ENCODE data around the gene P2RY2.

P2RY2 gene

DNA sequence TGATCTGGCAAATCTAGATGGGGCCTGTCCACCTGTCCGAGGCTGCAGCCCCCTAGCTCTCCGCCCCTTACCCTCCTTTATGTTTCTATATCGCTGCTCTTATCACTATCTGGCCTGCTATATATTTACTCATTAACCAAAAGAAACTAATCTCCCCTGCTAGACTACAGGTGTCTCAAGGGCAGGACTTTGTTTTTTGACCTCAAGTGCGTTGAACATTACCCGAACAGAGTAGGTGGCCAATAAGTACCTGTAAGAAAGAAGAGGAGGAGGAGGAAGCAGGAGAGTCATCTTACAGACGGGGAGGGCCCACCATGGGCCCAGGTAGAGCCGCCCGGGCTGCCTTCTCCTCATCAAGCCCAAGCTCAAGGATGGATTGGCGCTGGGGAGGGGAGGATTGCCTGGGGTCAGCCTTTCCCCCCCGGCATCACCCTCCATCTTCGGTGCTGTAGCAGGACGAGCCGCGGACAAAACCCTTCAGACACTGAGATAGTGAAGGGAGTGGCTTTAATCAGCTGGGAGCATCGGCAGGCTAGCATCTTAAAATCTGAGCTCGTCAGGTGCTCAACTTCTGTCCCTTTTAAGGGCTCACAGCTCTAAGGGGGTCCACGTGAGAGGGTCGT is 52.9 kb downstream of the P2RY2 start:
- TF ChIP-seq TAF1 (IDR thresholded peaks at IDR 0.05; ENCODE audit: borderline replicate concordance, insufficient read depth, low read length) (no peak), SIN3A (IDR thresholded peaks at IDR 0.05; ENCODE audit: borderline replicate concordance, insufficient read depth, low read length) (no peak), FOXP2 (optimal IDR thresholded peaks at IDR 0.05; ENCODE audit: borderline replicate concordance, extremely low read depth, extremely low read length, insufficient read depth) (no peak), POLR2AphosphoS5 (IDR thresholded peaks at IDR 0.05; ENCODE audit: low read depth, low read length) (no peak)
- TF ChIP-seq, protein P1, sequence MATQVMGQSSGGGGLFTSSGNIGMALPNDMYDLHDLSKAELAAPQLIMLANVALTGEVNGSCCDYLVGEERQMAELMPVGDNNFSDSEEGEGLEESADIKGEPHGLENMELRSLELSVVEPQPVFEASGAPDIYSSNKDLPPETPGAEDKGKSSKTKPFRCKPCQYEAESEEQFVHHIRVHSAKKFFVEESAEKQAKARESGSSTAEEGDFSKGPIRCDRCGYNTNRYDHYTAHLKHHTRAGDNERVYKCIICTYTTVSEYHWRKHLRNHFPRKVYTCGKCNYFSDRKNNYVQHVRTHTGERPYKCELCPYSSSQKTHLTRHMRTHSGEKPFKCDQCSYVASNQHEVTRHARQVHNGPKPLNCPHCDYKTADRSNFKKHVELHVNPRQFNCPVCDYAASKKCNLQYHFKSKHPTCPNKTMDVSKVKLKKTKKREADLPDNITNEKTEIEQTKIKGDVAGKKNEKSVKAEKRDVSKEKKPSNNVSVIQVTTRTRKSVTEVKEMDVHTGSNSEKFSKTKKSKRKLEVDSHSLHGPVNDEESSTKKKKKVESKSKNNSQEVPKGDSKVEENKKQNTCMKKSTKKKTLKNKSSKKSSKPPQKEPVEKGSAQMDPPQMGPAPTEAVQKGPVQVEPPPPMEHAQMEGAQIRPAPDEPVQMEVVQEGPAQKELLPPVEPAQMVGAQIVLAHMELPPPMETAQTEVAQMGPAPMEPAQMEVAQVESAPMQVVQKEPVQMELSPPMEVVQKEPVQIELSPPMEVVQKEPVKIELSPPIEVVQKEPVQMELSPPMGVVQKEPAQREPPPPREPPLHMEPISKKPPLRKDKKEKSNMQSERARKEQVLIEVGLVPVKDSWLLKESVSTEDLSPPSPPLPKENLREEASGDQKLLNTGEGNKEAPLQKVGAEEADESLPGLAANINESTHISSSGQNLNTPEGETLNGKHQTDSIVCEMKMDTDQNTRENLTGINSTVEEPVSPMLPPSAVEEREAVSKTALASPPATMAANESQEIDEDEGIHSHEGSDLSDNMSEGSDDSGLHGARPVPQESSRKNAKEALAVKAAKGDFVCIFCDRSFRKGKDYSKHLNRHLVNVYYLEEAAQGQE (IDR thresholded peaks at IDR 0.05; ENCODE audit: insufficient read depth in 1 of 2, low read depth in 2 of 2, low read length in 2 of 2), result no peak

DNA sequence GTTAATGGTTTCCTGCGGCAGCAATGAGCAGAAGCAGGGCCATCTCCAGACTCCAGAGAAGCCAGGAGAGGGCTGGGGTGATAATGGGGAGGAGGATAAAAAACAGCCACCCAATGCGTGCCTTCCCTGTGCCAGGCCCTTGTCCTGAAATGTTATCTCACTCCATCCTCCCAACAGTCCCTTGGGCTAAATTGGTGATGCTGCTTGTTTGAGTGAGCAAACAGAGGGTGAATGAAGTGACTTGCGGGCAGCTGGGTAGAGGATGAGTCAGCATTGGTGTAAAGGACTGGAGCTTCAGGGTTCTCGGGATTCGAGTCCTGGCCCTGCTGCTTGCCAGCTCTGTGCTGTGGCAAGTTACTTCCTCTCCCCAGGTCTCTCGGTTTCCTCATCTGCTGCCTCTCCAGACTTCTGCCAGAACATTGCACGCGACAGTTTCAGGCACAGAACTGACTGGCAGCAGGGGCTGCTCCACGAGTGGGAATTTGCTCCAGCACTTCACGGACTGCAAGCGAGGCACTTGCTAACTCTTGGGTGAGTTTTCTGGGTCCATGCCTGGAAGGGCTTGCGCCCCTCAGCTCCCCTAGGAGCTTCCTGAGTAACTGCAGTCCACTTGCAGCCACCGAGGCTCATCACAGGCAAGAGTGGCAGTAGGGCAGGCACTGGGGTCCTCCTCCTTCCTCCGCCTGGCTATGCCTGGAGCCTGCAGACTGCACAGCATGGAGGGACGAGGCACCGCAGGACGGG is 54.0 kb downstream of the P2RY2 start, which contains the start of gene P2RY6:
P2RY6 (plus strand) TSS at position 403 of the 744 bp plus-strand sequence. CDS start 24,181 bp downstream, outside the sequence.
- TF ChIP-seq SIN3A (IDR thresholded peaks at IDR 0.05; ENCODE audit: borderline replicate concordance, insufficient read depth, low read length) (no peak), FOXP2 (optimal IDR thresholded peaks at IDR 0.05; ENCODE audit: borderline replicate concordance, extremely low read depth, extremely low read length, insufficient read depth) (no peak), TAF1 (IDR thresholded peaks at IDR 0.05; ENCODE audit: borderline replicate concordance, insufficient read depth, low read length) (no peak), POLR2AphosphoS5 (IDR thresholded peaks at IDR 0.05; ENCODE audit: low read depth, low read length) (no peak)
- TF ChIP-seq, protein P1 (IDR thresholded peaks at IDR 0.05; ENCODE audit: insufficient read depth in 1 of 2, low read depth in 2 of 2, low read length in 2 of 2), result no peak

DNA sequence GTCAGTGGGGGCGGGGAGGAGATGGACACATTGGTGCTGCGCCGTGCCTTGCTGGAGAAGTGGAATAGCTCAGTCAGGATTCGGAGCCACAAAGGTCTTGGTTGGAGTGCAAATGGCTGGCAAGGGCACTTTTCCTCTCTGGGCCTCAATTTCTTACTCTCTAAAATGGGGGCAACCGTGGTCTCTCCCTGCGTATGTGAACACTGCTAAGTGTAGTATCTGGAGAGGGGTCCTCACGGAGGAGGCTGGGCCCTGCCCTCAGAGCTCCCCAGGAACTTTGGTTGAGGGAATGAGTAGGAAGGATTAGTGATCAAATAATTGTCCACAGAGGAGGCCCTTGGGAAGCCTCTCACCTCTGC is 54.6 kb downstream of the P2RY2 start:
- TF ChIP-seq SIN3A (IDR thresholded peaks at IDR 0.05; ENCODE audit: borderline replicate concordance, insufficient read depth, low read length) (no peak), TAF1 (IDR thresholded peaks at IDR 0.05; ENCODE audit: borderline replicate concordance, insufficient read depth, low read length) (no peak), FOXP2 (optimal IDR thresholded peaks at IDR 0.05; ENCODE audit: borderline replicate concordance, extremely low read depth, extremely low read length, insufficient read depth) (no peak), POLR2AphosphoS5 (IDR thresholded peaks at IDR 0.05; ENCODE audit: low read depth, low read length) (no peak)
- TF ChIP-seq, protein P1 (IDR thresholded peaks at IDR 0.05; ENCODE audit: insufficient read depth in 1 of 2, low read depth in 2 of 2, low read length in 2 of 2), result no peak

DNA sequence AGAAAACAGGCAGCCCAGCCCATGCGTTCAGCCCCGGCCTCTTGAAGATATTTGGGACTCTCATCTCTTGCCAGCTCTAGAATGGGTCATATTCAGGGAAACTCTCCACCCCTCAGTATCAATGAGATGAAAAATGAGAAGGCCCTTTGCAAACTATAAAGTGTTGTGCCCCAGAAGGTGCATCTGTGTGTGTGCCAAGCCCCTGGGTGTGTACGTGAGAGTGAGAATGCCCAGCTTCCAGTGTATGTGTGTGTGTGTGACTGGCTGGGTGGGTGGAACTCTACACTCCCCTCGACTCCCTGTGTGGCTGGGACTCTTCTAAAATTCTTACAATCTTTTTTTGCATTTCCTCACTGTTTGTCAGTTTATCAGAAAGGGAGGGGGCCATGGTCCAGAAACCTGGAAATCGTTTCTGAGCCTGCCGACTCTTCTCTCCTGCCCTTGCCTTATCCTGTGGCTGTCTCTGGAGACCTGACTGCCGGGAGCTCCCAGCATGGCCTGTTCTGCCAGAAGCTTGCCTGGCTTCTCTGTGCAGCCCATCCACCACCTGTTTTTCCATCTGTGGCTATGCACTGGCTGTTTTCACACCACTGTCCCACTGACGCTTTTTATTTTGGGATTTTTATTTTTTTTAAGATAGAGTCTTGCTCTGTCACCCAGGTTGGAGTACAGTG is 55.3 kb downstream of the P2RY2 start:
- no peak for TF ChIP-seq POLR2AphosphoS5 (IDR thresholded peaks at IDR 0.05; ENCODE audit: low read depth, low read length)

DNA sequence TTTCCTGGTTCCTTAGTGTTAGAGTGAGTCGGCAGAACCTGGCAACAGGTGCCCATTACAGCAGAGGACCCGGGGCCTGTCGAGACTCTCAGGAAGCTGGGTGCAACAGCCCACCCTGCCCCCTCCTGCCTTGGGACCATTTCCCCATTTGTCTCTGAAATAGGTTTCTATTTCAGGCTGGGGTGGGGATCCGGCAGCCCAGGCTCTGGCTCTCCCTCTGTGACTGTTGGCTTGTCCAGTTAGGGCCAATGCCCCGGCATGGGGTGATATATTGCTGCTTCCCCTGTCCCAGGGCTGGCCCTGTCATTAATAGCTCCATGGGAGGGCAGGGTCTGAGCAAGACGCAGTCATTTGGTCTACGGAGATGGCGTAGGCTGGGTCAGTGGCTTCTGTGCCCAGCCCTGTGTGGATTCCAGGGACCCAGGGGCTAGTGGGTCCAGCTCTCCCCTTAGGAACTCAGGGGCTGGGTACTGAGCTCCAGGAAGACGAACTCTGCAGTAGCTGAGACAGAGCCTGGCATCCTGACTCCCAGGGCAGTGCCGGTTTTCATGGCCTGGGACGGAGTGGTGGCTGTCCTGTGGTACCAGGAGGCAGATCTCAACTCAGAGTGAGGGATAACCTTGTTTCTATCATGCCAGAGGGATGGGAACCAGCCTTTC is 56.8 kb downstream of the P2RY2 start:
- TF ChIP-seq, protein P1 (IDR thresholded peaks at IDR 0.05; ENCODE audit: insufficient read depth in 1 of 2, low read depth in 2 of 2, low read length in 2 of 2), result no peak
- TF ChIP-seq POLR2AphosphoS5 (IDR thresholded peaks at IDR 0.05; ENCODE audit: low read depth, low read length) (no peak), TAF1 (IDR thresholded peaks at IDR 0.05; ENCODE audit: borderline replicate concordance, insufficient read depth, low read length) (no peak), SIN3A (IDR thresholded peaks at IDR 0.05; ENCODE audit: borderline replicate concordance, insufficient read depth, low read length) (no peak), FOXP2 (optimal IDR thresholded peaks at IDR 0.05; ENCODE audit: borderline replicate concordance, extremely low read depth, extremely low read length, insufficient read depth) (no peak)
